HepG2 (cell line): ENCODE data around the gene KLHDC1. TPM values are rescaled to one million over a fixed set of nuclear protein-coding genes. Genes with fewer than 3 reads are reported as not detected.

Experiments
- AKNA ChIP-seq: sonication (generic); formaldehyde crosslinking; IDR thresholded peaks from 2 replicates; pipeline ENCODE4 v1.4.0; 2020; ENCODE audit warnings: missing genetic modification reagents, borderline replicate concordance
- DNMT1 ChIP-seq: sonication (generic); formaldehyde crosslinking; IDR thresholded peaks from 2 replicates; pipeline ENCODE4 v1.5.1; 2020; ENCODE audit warnings: mild to moderate bottlenecking, missing genetic modification reagents
- GATA4 ChIP-seq: sonication (generic); IDR thresholded peaks from 2 replicates; pipeline ENCODE4 v1.6.1; 2016; ENCODE audit warnings: antibody characterized with exemption, low read depth, borderline replicate concordance
- GATAD2A ChIP-seq: IDR thresholded peaks from 2 replicates; pipeline ENCODE4 v1.6.1; 2016
- HNF4G ChIP-seq, 2 experiments: sonication (generic) in 1 of 2; formaldehyde crosslinking in 1 of 2; IDR thresholded peaks; 2 replicates each; pipeline versions ENCODE4 v1.4.0 to v1.6.1; 2011 to 2020; ENCODE audit warnings: borderline replicate concordance in 2 of 2, low read depth in 2 of 2, mild to moderate bottlenecking in 2 of 2, low read length in 1 of 2, missing genetic modification reagents in 1 of 2, moderate library complexity in 1 of 2
- KMT2B ChIP-seq: IDR thresholded peaks from 2 replicates; pipeline ENCODE4 v1.6.1; 2016; ENCODE audit warnings: missing genetic modification reagents, missing compliant biosample characterization
- NFAT5 ChIP-seq: sonication (generic); formaldehyde crosslinking; IDR thresholded peaks from 2 replicates; pipeline ENCODE4 v1.4.0; 2020; ENCODE audit warnings: missing genetic modification reagents
- ZBTB34 ChIP-seq: sonication (generic); formaldehyde crosslinking; IDR thresholded peaks from 2 replicates; pipeline ENCODE4 v1.8.0; 2022; ENCODE audit warnings: mild to moderate bottlenecking, missing genetic modification reagents
- ZBTB42 ChIP-seq: sonication (generic); formaldehyde crosslinking; IDR thresholded peaks from 2 replicates; pipeline ENCODE4 v1.5.0; 2020; ENCODE audit warnings: mild to moderate bottlenecking, missing genetic modification reagents
- ZC3H13 ChIP-seq: sonication (generic); formaldehyde crosslinking; IDR thresholded peaks from 2 replicates; pipeline ENCODE4 v1.8.1; 2023; ENCODE audit warnings: mild to moderate bottlenecking, missing genetic modification reagents, moderate library complexity
- ZNF160 ChIP-seq: sonication (generic); formaldehyde crosslinking; IDR thresholded peaks from 2 replicates; pipeline ENCODE4 v1.8.0; 2022; ENCODE audit warnings: mild to moderate bottlenecking, inconsistent platforms, missing genetic modification reagents
- ZNF33A ChIP-seq: sonication (generic); formaldehyde crosslinking; IDR thresholded peaks from 2 replicates; pipeline ENCODE4 v1.5.1; 2020; ENCODE audit warnings: missing genetic modification reagents, mild to moderate bottlenecking, moderate library complexity, borderline replicate concordance
- ZNF503 ChIP-seq: sonication (generic); formaldehyde crosslinking; IDR thresholded peaks from 2 replicates; pipeline ENCODE4 v1.4.0; 2020; ENCODE audit warnings: missing genetic modification reagents
- polyA plus RNA-seq, 8 experiments: library from polyadenylated mRNA; depleted of rRNA in 3 of 8; stranded (reverse) in 7 of 8; unstranded in 1 of 8; fragments of >200 nt; fragmentation: Illumina TruSeq in 4 of 8; extraction: Trizol in 4 of 8; gene quantifications; 2 replicates each; pipeline versions ENCODE4 v1.2.1 to v1.2.3, GENCODE V29; 2011 to 2016; ENCODE audit warnings: low read depth in 4 of 8, missing spikeins in 1 of 8, mixed read lengths in 1 of 8; ENCODE audit not compliant: insufficient read depth in 1 of 8
- total RNA-seq, 5 experiments: library from RNA; depleted of rRNA; stranded (reverse); fragments of >200 nt; fragmentation: Illumina TruSeq; extraction: Trizol; gene quantifications; 2 replicates each; pipeline ENCODE4 v1.2.3, GENCODE V29; 2016; ENCODE audit warnings: low read depth in 1 of 5

The KLHDC1 gene
- total and polyA plus RNA-seq, 2 of the 13 experiments (the other 11 are each of a cell fraction or from before 2014, with no cell fraction given): 0.11 TPM; not detected in 1

GRCh38 chr14:49692811-49693734 lies at the start of gene KLHDC1 (continued):
- TF ChIP-seq DNMT1 (CRISPR knock-in tag) (peak; percentile 95; the same call in 1 of the 2 replicates), NFAT5 (peak; percentile 77; the same call in 1 of the 2 replicates), ZNF503 (CRISPR knock-in tag) (no peak), ZNF33A (CRISPR knock-in tag) (no peak), KMT2B (CRISPR knock-in tag) (peak; percentile 65; the same call in 1 of the 2 replicates), ZNF160 (CRISPR knock-in tag) (peak; percentile 77; the same call in 1 of the 2 replicates), GATAD2A (peak; percentile 71), GATA4 (no peak), ZBTB42 (no peak), HNF4G (IDR thresholded peaks at IDR 0.05; ENCODE audit: borderline replicate concordance, low read depth, low read length) (no peak), HNF4G (CRISPR knock-in tag; IDR thresholded peaks at IDR 0.05; ENCODE audit: borderline replicate concordance, low read depth) (no peak), AKNA (CRISPR knock-in tag) (no peak), ZC3H13 (CRISPR knock-in tag) (peak; percentile 84), ZBTB34 (CRISPR knock-in tag) (peak; percentile 55; the same call in 1 of the 2 replicates)
